ENCODE results near the gene PRLHR.

DNA sequence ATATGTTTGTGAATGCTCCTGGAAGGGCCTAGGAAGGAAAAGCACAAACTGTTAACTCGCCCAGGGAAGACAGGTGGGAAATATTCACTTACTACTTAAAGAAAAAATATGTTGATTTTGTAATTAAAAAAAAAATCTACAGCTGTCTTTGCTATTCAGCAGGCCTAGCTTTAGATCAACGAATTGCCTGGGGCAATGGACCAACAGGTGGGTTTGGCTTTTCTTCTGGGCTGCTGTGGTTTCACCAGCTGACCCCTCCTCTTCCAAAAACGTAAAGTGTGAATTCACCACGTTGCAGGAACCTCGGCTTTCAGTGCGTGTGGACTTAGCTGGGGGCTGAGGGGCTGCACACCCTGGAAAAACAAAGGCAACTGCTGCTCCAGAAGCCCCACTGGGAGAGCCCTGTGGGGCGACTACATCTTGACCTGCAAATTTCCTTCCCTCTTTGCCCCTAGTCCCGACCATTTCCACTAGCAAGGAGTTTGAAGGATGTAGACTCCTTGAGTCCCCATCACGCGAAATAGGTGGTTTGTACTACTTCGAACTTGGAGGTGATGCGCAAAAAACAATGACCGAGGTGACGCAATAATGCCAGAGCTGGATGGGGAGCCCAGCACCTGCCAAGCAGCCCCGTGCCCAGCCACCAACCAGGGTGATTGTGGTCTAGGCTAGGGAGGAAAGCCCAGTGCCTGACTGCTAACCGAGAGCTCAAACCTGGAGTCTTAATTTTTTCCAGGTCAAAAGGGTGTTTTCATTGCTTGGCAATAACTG, 7.4 kb downstream of the PRLHR start:
- TF ChIP-seq OSR1 (CRISPR knock-in tag; IDR thresholded peaks at IDR 0.05) (no peak), RARB (CRISPR knock-in tag; IDR thresholded peaks at IDR 0.05) (no peak), ZFP3 (CRISPR knock-in tag; IDR thresholded peaks at IDR 0.05) (no peak), TSHZ2 (CRISPR knock-in tag; IDR thresholded peaks at IDR 0.05) (no peak), CREB5 (CRISPR knock-in tag; IDR thresholded peaks at IDR 0.05; ENCODE audit: low read depth) (no peak), SNAI2 (CRISPR knock-in tag; IDR thresholded peaks at IDR 0.05) (no peak), PATZ1 (CRISPR knock-in tag; IDR thresholded peaks at IDR 0.05; ENCODE audit: borderline replicate concordance) (no peak), ZFP30 (CRISPR knock-in tag; IDR thresholded peaks at IDR 0.05) (no peak), ZNF70 (CRISPR knock-in tag; IDR thresholded peaks at IDR 0.05) (no peak), ZNF565 (CRISPR knock-in tag; conservative IDR thresholded peaks at IDR 0.05; ENCODE audit: low read depth) (no peak), TCF4 (CRISPR knock-in tag; IDR thresholded peaks at IDR 0.05; ENCODE audit: borderline replicate concordance) (no peak), ESRRG (CRISPR knock-in tag; IDR thresholded peaks at IDR 0.05) (no peak), ZNF8 (CRISPR knock-in tag; IDR thresholded peaks at IDR 0.05) (no peak)
- TF ChIP-seq, protein P1, sequence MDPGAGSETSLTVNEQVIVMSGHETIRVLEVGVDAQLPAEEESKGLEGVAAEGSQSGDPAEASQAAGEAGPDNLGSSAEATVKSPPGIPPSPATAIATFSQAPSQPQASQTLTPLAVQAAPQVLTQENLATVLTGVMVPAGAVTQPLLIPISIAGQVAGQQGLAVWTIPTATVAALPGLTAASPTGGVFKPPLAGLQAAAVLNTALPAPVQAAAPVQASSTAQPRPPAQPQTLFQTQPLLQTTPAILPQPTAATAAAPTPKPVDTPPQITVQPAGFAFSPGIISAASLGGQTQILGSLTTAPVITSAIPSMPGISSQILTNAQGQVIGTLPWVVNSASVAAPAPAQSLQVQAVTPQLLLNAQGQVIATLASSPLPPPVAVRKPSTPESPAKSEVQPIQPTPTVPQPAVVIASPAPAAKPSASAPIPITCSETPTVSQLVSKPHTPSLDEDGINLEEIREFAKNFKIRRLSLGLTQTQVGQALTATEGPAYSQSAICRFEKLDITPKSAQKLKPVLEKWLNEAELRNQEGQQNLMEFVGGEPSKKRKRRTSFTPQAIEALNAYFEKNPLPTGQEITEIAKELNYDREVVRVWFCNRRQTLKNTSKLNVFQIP (CRISPR knock-in tag; IDR thresholded peaks at IDR 0.05; ENCODE audit: borderline replicate concordance, low read depth): no peak
